Central memory CD4-positive, alpha-beta T cell (primary cell): ENCODE results near the gene TMEM169.
"Not testable (repeated sequence)": the region's sequence is repeated elsewhere in the genome, so short reads cannot be mapped to it uniquely, and the experiment has no call there.

Experiments
- DNase-seq: peaks from one replicate; pipeline ENCODE4 v3.0.0; 2022

TMEM169 gene

GRCh38 chr2:216134958-216135541 lies 53.3 kb downstream of the TMEM169 start:
- DNase-seq = no peak

DNA sequence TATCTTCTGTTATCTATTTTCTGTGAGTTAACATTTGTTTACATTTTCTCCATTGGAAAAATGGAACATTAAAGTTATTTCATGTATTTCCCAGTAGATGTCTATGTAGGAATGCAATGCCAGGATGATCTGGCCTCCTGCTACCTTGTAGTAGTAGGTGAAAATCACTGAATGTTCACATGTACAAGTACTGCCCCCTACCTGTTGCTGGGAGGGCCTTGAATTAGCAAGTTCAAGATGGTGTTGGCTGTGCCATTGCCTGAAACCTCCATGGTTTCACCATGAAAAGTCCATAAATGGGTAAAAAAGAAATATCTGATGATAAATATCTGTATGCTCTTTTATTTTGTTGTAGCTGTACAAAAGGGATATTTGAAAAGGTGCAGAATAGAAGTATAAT lies 58.2 kb downstream of the TMEM169 start:
- peak; percentile 33 for DNase-seq

DNA sequence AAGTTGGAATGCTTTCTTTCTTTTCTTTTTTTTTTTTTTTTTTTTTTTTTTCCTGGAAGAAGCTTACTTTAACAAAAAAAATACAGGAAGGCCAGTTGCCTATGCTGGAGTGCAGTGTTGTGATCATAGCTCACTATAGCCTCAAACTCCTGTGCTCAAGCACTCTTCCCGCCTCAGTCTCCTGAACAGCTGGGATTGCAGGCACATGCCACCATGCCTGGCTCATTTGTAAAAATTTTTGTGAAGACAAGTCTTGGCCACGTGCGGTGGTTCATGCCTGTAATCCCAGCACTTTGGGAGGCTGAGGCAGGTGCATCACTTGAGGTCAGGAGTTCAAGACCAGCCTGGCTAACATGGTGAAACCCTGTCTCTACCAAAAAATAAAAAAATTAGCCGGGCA lies 59.8 kb downstream of the TMEM169 start:
- DNase-seq = not testable (repeated sequence)

GRCh38 chr2:216142540-216142939 lies 60.8 kb downstream of the TMEM169 start:
- DNase-seq = no peak

- no peak for DNase-seq
These were observed 62.7 kb downstream of the TMEM169 start for GRCh38 chr2:216144372-216144771.

DNA sequence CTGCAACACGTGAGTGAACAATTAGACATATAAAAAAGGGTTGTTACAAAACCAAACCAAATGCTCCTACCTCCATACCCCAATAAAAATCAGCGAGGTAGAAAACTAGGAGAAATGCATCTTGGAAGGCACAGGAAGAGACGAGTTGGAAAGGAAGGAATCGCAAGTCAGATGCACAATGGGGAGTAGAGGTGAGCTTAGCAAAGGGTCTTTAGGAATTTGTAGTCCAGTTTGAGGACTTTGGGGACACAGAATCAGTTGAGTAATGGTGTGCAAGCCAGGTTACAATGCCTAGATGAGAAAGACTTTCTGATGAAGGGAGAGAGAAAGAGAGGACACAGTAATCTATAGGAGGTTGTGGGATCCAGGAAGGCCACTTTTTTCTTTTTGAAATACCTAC lies 63.1 kb downstream of the TMEM169 start:
- no peak for DNase-seq

- DNase-seq = no peak
These were observed 64.9 kb downstream of the TMEM169 start for GRCh38 chr2:216146573-216146972.

DNA sequence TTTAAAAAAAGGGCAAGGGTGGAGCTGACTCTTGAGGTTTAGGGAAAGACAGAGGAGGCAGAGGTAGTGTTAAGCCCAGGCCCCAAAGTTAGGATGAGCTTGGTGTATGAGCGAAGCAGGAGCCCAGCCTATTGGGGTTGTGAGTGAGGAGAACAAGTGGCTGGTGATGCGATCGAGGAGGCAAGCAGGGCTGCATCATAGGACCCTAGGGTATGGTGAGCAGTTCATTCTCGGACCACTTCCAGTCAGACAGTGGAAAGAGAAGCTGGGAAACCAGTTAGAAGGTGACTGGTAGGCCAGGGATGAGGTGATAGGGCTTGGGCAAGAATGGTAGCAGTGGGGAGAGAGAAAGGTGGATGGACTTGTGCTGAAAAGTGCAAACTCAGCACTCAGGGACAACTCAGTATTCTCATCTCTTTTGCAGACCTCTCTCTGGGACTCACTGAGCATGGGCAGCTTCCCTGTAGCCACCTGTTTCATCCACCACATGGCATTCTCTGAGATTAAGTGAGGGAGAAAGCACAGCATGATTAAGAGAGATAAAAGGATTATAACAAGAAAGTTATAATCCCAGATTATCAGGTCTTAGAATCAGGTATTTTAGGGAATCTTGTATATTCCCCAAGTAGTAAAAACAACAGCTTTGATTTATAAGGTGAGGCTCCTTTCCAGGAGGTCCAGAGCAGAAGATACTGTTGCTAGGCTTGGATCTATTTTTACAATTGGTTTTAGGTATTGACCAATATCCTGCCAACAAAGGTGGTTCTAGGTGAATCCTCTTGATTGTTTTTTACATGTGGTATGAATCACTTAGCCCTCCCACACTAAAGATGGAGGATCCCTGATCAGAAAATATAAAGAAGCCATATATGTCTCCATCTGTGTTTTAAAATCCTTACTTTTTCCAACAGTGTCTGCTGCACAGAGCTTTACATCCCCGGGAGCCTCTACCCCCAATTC lies 65.7 kb downstream of the TMEM169 start:
- DNase-seq = no peak

- no peak for DNase-seq
These were observed 67.3 kb downstream of the TMEM169 start for GRCh38 chr2:216148983-216149382.

DNA sequence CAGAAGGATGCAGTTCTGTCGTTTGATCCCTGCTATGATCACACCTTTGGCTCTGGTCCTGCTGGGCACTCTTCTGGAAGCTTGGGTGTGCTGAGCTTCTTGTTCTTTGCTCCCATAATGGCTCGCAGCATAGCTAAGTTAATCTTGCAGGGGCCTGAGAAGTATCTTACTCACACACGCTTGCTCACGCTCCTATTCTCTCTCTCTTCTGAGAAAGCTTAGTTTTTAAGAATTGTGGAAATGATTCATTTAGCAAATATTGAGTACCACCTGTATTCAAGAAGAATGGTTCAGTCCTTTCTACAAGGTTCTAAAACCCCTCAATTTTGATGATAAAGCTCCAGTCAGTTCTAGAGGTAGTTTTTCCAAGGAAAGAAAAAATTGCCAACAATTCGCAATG lies 68.0 kb downstream of the TMEM169 start:
- no peak for DNase-seq

GRCh38 chr2:216151313-216152025 lies 69.8 kb downstream of the TMEM169 start:
- no peak for DNase-seq
